Raji (cell line): Measurements from ENCODE around the gene MAP7.

Experiments used
- POLR2A ChIP-seq: IDR thresholded peaks from 2 replicates; pipeline ENCODE4 v1.6.1; 2011; ENCODE audit warnings: low read depth, low read length, control low read depth; ENCODE audit not compliant: insufficient read depth

The MAP7 gene

GRCh38 chr6:136546331-136546730 is 3.9 kb downstream of the MAP7 start:
- no peak for TF ChIP-seq POLR2A

GRCh38 chr6:136544326-136544725 is 5.9 kb downstream of the MAP7 start:
- no peak for TF ChIP-seq POLR2A

DNA sequence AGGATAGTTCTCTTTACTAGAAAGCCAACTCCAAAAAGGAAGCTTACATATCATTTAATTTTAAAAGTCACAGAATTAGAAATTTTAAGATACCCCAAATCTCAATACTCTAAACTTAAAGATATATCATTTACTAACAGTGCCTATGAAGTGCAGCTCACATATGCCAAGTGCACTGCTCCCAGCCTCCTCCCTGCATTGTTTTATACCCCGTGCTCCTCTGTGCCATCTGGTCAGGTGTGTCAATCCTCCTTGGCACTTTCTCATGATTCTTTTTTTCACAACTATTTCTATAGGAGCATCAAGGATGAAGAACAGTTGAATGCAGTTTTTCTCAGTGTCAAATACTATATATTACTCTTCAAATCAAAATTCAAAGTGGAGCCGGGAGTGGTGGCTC is 8.8 kb downstream of the MAP7 start:
- no peak for TF ChIP-seq POLR2A

GRCh38 chr6:136539967-136540652 is 10.1 kb downstream of the MAP7 start:
- no peak for TF ChIP-seq POLR2A

- no peak for TF ChIP-seq POLR2A
These were observed 11.4 kb downstream of the MAP7 start for GRCh38 chr6:136538836-136539235.

- no peak for TF ChIP-seq POLR2A
These were observed 14.2 kb downstream of the MAP7 start for GRCh38 chr6:136535880-136536650.

DNA sequence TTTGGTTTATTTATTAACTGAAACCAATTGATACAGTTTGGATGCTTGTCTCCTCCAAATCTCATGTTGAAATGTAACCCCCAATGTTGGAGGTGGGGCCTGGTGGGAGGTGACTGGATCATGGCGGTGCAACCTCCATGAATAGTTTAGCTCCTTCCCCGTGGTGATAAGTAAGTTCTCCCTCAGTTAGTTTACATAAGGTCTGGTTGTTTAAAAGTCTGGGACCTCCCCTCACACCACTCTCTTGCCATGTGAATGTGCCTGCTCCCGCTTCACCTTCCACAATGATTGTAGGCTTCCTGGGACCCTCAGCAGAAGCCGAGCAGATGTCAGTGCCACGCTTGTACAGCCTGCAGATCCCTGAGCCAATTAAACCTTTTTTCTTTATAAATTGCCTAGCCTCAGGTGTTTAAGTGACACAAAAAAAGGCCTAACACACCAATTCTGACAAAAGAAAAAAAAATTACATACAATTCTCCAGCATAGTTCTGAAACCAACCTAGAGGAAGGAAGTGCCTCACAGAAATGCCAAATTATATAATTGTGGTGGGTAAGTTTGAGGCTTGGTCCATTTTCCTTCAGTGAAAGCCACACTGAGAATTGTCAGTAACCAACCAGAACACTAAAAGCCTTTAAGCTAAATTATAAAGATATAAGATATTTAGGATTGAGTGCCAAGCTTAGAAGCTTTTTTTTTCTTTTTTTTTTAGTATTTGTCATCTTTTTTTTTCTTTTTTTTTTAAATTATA is 15.0 kb downstream of the MAP7 start:
- no peak for TF ChIP-seq POLR2A

- no peak for TF ChIP-seq POLR2A
These were observed 16.0 kb downstream of the MAP7 start for GRCh38 chr6:136534268-136534667.

GRCh38 chr6:136533487-136533886 is 16.7 kb downstream of the MAP7 start:
- TF ChIP-seq POLR2A, result no peak

DNA sequence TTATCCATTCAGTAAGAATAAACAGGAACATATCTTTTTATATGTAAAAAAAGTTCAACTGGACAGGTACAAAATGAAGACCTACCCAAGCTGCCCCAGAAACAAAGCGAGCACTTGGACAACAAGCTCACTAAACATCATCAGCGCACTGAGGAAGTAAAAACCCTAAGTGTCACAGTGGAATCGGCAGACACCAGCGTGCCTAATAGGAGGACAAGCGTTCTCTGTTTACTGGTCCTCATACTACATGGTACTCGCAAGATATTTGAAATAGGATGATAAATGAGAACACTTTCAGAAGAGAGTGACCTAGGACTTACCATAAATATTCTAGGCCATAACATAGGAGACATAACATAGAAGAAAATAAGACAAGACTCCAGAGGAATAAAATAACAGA is 18.2 kb downstream of the MAP7 start:
- no peak for TF ChIP-seq POLR2A

- no peak for TF ChIP-seq POLR2A
These were observed 20.5 kb downstream of the MAP7 start for GRCh38 chr6:136529710-136530109.

- TF ChIP-seq POLR2A, result no peak
These were observed 21.7 kb downstream of the MAP7 start for GRCh38 chr6:136528477-136528876.

GRCh38 chr6:136527831-136528230 is 22.4 kb downstream of the MAP7 start:
- TF ChIP-seq POLR2A, result no peak

DNA sequence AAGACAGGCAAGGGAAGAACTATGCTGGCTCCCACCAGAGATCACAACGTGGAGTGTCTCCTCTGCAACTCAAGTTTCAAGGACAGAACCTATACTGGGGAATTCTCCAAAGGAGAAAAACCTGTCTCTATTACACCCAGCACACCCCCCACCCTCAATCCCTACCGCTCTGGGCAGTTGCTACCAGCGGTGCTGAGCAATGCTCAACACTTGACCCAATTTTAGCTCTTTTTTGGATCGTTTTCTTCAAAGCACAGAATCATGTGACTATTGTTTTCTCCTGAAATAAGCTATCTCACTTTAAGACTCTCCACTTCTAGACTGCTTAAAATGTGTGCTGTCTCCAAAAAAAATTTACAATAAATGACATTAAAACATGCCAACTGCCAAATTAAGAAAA is 23.3 kb downstream of the MAP7 start:
- no peak for TF ChIP-seq POLR2A

GRCh38 chr6:136526196-136526930 is 23.9 kb downstream of the MAP7 start:
- TF ChIP-seq POLR2A, result no peak
